LNCAP (cell line): ENCODE measurements around the gene KIAA1143.

Experiments
- TF ChIP-seq, protein P1 (sequence below): fragments of 450-650 bp; IDR thresholded peaks from 2 replicates; pipeline ENCODE4 v1.5.1; 2017; ENCODE audit warnings: mild to moderate bottlenecking

Gene KIAA1143

DNA sequence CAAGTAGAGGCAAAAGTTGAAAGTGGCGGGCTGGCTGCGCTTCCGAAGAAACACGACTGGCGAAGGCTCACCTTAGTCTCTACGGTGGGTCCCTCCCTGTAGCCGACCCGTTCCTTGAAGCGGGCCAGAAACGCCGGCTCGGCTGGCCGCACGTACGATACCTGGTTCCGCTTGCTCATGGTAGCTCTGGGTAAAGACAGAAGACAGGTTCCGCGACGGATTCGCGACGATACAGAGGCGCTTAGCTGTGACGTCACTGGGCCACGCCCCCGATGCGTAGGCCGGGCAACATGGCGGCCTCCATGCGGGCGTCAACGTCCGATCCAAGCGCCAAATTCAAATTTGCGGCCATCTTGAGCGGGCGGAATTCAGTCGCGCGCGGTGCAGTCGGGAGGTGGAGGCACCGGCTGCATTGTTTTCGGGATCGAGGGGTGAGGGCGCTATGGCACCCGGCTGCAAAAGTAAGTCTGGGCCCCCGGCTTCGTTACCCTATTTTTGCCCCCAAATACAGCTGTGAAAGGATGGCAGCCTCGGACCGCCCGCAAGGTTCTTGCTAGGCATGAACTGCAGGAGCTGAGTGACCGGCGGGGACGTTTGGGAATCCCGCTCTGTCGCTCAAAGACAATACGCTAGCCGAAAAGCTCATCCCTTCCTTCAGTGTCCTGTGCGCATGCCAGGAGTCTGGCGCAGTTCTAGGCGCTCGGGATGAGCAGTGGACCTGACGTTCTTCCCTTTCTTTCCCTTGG lies at the start of gene KIAA1143, which contains the start of gene KIF15:
Gene KIAA1143 (minus strand): TSS at position 196 of the 746 bp plus-strand sequence. CDS start 17 bp downstream, at position 179.
Gene KIF15 (plus strand): TSS at position 371 of the 746 bp plus-strand sequence. CDS start 72 bp downstream, at position 443.
- TF ChIP-seq, protein P1, sequence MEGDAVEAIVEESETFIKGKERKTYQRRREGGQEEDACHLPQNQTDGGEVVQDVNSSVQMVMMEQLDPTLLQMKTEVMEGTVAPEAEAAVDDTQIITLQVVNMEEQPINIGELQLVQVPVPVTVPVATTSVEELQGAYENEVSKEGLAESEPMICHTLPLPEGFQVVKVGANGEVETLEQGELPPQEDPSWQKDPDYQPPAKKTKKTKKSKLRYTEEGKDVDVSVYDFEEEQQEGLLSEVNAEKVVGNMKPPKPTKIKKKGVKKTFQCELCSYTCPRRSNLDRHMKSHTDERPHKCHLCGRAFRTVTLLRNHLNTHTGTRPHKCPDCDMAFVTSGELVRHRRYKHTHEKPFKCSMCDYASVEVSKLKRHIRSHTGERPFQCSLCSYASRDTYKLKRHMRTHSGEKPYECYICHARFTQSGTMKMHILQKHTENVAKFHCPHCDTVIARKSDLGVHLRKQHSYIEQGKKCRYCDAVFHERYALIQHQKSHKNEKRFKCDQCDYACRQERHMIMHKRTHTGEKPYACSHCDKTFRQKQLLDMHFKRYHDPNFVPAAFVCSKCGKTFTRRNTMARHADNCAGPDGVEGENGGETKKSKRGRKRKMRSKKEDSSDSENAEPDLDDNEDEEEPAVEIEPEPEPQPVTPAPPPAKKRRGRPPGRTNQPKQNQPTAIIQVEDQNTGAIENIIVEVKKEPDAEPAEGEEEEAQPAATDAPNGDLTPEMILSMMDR: peak; percentile 14; the same call in 1 of the 2 replicates

- TF ChIP-seq, protein P1: no peak
These were observed 44.5 kb upstream of the KIAA1143 start for GRCh38 chr3:44805960-44806359.

DNA sequence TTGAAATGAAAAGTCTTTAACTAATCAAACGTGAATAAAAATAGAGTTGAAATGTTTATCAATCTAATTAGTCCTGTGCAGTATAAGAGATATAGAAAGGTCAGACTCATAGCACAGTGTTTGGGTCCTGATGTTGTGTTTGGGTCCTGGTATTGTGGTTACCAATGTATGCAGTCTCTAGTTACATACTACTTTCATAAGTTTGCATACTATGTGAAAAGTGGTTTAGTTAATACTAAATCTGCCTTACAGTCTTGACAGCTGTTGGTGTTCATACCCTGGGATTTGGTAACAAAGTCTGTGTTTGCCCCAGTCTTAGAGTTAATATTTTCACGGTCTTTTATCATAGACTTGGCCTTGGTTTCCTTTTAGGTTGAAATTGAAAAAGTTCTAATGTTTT lies 41.9 kb upstream of the KIAA1143 start:
- TF ChIP-seq, protein P1: no peak

DNA sequence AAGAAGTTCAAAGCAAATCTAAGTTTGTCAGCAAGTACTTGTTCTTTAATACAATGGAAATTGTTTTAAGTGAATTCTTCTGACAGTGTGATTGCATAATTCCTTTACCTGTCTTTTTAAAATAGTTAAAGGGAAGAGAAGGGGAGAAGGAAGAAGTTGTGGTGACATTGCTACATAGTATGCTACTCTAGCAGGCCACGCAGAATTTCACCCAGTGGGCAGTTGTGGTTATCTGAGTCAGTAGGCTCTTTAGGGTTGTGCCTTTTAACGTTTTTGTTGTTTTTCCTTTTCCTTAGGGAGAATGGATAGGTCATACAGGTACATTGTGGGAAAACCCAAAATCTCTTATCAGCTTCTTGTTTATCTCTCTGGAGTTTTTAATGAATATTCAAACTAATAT lies 40.6 kb upstream of the KIAA1143 start:
- TF ChIP-seq, protein P1: no peak

DNA sequence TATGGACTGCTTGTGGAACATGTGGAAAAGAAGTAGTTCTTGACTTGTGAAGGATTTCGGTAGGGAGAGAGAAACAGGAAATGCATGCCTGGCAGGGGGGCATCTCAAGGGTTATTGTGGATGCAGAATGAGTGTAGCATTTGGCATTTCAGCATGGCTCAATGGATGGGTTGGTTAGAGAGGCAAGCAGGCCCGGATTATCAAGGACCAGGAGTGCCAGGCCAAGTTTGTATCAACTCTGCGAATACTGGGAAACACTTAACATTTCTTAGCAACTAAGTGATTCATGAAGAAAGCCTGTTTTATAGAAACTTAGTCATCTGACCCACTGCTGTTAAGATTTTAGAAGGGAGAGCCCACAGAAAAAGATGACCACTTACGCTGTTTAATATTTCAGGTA lies 33.8 kb upstream of the KIAA1143 start:
- TF ChIP-seq, protein P1: no peak

- TF ChIP-seq, protein P1: no peak
These were observed 21.5 kb upstream of the KIAA1143 start for GRCh38 chr3:44782891-44783290.

DNA sequence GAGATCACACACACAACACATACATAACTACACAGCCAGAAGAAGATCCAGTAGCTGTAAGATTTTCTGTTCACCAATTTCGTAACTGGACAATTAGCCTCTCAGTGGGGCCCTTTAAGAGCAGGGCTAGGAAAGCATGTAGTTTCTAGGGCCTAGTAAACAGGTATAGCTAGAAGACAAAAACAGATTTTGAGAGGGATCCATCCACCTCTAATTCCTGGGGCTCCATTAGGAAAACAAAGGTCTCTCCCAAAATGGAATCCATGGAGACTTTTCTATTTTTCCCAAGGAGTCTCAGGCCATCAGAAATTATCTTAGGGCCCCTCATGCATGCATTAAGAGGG lies 10.7 kb upstream of the KIAA1143 start:
- TF ChIP-seq, protein P1: no peak
